Non-pigmented ciliary epithelial cell (primary cell): ENCODE results near the gene SLC29A1.
"Not testable (repeated sequence)": the region's sequence is repeated elsewhere in the genome, so short reads cannot be mapped to it uniquely, and the experiment has no call there.

ENCODE experiments used
- DNase-seq: peaks from one replicate; pipeline ENCODE4 v3.0.0-alpha.2; 2010; ENCODE audit warnings: low read depth

Gene SLC29A1

GRCh38 chr6:44223319-44224028 lies at the start of gene SLC29A1:
Gene SLC29A1 (plus strand): TSS chr6:44223595. CDS start chr6:44227314, 3,719 bp downstream.
- no peak for DNase-seq

- DNase-seq: no peak
Observed at GRCh38 chr6:44176130-44176761, 47.1 kb upstream of the SLC29A1 start.

GRCh38 chr6:44176762-44177509 lies 46.5 kb upstream of the SLC29A1 start:
- no peak for DNase-seq

- no peak for DNase-seq
Observed at GRCh38 chr6:44177691-44178423, 45.5 kb upstream of the SLC29A1 start.

- no peak for DNase-seq
Observed at GRCh38 chr6:44178424-44179071, 44.8 kb upstream of the SLC29A1 start.

- no peak for DNase-seq
Observed at GRCh38 chr6:44179072-44179536, 44.3 kb upstream of the SLC29A1 start.

- no peak for DNase-seq
Observed at GRCh38 chr6:44179648-44180047, 43.7 kb upstream of the SLC29A1 start.

- DNase-seq: no peak
Observed at GRCh38 chr6:44180406-44180805, 43.0 kb upstream of the SLC29A1 start.

- DNase-seq: no peak
Observed at GRCh38 chr6:44180886-44181285, 42.5 kb upstream of the SLC29A1 start.

GRCh38 chr6:44181784-44182183 lies 41.6 kb upstream of the SLC29A1 start:
- DNase-seq: not testable (repeated sequence)

- DNase-seq: no peak
Observed at GRCh38 chr6:44182911-44183390, 40.4 kb upstream of the SLC29A1 start.

GRCh38 chr6:44183783-44184182 lies 39.6 kb upstream of the SLC29A1 start:
- DNase-seq: no peak

- not testable (repeated sequence) for DNase-seq
Observed at GRCh38 chr6:44185356-44185755, 38.0 kb upstream of the SLC29A1 start.

GRCh38 chr6:44185953-44186634 lies 37.3 kb upstream of the SLC29A1 start:
- no peak for DNase-seq

- DNase-seq: no peak
Observed at GRCh38 chr6:44186635-44187025, 36.8 kb upstream of the SLC29A1 start.

- DNase-seq: no peak
Observed at GRCh38 chr6:44188819-44189218, 34.6 kb upstream of the SLC29A1 start.

GRCh38 chr6:44189257-44189656 lies 34.1 kb upstream of the SLC29A1 start:
- no peak for DNase-seq

- no peak for DNase-seq
Observed at GRCh38 chr6:44190715-44191114, 32.7 kb upstream of the SLC29A1 start.

- no peak for DNase-seq
Observed at GRCh38 chr6:44192428-44193041, 30.9 kb upstream of the SLC29A1 start.

GRCh38 chr6:44193307-44193910 lies 30.0 kb upstream of the SLC29A1 start:
- DNase-seq: no peak
